ENCODE data around the gene MYD88.

GRCh38 chr3:38115645-38116427 is 22.6 kb upstream of the MYD88 start:
- TF ChIP-seq, protein P1, sequence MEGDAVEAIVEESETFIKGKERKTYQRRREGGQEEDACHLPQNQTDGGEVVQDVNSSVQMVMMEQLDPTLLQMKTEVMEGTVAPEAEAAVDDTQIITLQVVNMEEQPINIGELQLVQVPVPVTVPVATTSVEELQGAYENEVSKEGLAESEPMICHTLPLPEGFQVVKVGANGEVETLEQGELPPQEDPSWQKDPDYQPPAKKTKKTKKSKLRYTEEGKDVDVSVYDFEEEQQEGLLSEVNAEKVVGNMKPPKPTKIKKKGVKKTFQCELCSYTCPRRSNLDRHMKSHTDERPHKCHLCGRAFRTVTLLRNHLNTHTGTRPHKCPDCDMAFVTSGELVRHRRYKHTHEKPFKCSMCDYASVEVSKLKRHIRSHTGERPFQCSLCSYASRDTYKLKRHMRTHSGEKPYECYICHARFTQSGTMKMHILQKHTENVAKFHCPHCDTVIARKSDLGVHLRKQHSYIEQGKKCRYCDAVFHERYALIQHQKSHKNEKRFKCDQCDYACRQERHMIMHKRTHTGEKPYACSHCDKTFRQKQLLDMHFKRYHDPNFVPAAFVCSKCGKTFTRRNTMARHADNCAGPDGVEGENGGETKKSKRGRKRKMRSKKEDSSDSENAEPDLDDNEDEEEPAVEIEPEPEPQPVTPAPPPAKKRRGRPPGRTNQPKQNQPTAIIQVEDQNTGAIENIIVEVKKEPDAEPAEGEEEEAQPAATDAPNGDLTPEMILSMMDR (IDR thresholded peaks at IDR 0.05), result no peak
- no peak for TF ChIP-seq SIN3A (IDR thresholded peaks at IDR 0.05; ENCODE audit: borderline replicate concordance, insufficient read depth, low read depth, low read length)
